SK-N-SH (cell line): ENCODE data around the gene TFG. TPM values are rescaled to one million over a fixed set of nuclear protein-coding genes. Genes with fewer than 3 reads are reported as not detected.
A peak's percentile ranks its signal among the peaks of the same experiment; 100 is the strongest.

Experiments used
- CTCF ChIA-PET: fragments of 300-600, 350-600 bp; formaldehyde crosslinking; extraction: SDS; loops from one replicate; lab custom pipeline; 2021; lab: Yijun Ruan, JAX
- POLR2A ChIA-PET: fragments of 350-600 bp; sonication (Branson Sonifier 250); formaldehyde crosslinking; extraction: SDS; loops from one replicate; lab custom pipeline; 2020; ENCODE audit warnings: antibody characterized with exemption, inconsistent platforms; lab: Yijun Ruan, JAX
- DNase-seq: peaks from one replicate; pipeline ENCODE4 v3.0.0; 2012
- H2AFZ ChIP-seq: fragments of 200-600 bp; sonication (generic); 2 replicates; pipeline ENCODE4 v1.8.1; 2016; ENCODE audit warnings: antibody characterized with exemption, mild to moderate bottlenecking, low read depth
- H3F3A ChIP-seq: fragments of 200-600 bp; sonication (generic); replicated peaks from 2 replicates; pipeline ENCODE3; 2016; ENCODE audit warnings: antibody characterized with exemption, mild to moderate bottlenecking; ENCODE audit not compliant: insufficient read depth
- H3K27ac ChIP-seq, 2 experiments: fragments of 200-500 bp in 1 of 2; fragments of 200-600 bp in 1 of 2; sonication (Bioruptor generic) in 1 of 2; sonication (generic), shearing (Covaris generic) in 1 of 2; 2 replicates each; pipeline versions ENCODE4 v1.5.1 to v1.6.1; 2014 to 2016; ENCODE audit warnings: low read depth in 2 of 2, inconsistent platforms in 1 of 2, low read length in 1 of 2, mild to moderate bottlenecking in 1 of 2, mixed read lengths in 1 of 2
- H3K27me3 ChIP-seq: fragments of 200-600 bp; sonication (generic), shearing (Covaris generic); 2 replicates; pipeline ENCODE4 v1.6.1; 2016; ENCODE audit warnings: mixed run types; ENCODE audit not compliant: insufficient read depth
- H3K36me3 ChIP-seq, 2 experiments: fragments of 200-500 bp in 1 of 2; fragments of 200-600 bp in 1 of 2; sonication (Bioruptor generic) in 1 of 2; sonication (generic) in 1 of 2; replicated peaks in 1 of 2; 2 replicates each; pipeline versions ENCODE3 to v1.5.1; 2014 to 2016; ENCODE audit warnings: low read length in 1 of 2, mild to moderate bottlenecking in 1 of 2; ENCODE audit not compliant: insufficient read depth in 2 of 2, control insufficient read depth in 1 of 2
- H3K4me1 ChIP-seq, 2 experiments: fragments of 200-500 bp in 1 of 2; fragments of 200-600 bp in 1 of 2; sonication (Bioruptor generic) in 1 of 2; sonication (generic), shearing (Covaris generic) in 1 of 2; 2 replicates each; pipeline versions ENCODE4 v1.5.1 to v1.6.1; 2014 to 2016; ENCODE audit warnings: low read depth in 1 of 2, low read length in 1 of 2, mixed run types in 1 of 2; ENCODE audit not compliant: insufficient read depth in 2 of 2, control insufficient read depth in 1 of 2
- H3K4me2 ChIP-seq: fragments of 200-600 bp; sonication (generic), shearing (Covaris generic); 2 replicates; pipeline ENCODE4 v1.6.1; 2017; ENCODE audit warnings: mixed run types
- H3K4me3 ChIP-seq, 2 experiments: fragments of 200-500 bp in 1 of 2; fragments of 200-600 bp in 1 of 2; sonication (Bioruptor generic) in 1 of 2; sonication (generic), shearing (Covaris generic) in 1 of 2; 2 replicates each; pipeline versions ENCODE4 v1.5.1 to v1.8.1; 2014 to 2016; ENCODE audit warnings: low read depth in 2 of 2, inconsistent platforms in 1 of 2, low read length in 1 of 2, mild to moderate bottlenecking in 1 of 2, mixed read lengths in 1 of 2, moderate library complexity in 1 of 2
- H3K79me2 ChIP-seq: fragments of 200-600 bp; sonication (generic); 2 replicates; pipeline ENCODE4 v1.8.1; 2017; ENCODE audit warnings: mild to moderate bottlenecking; ENCODE audit not compliant: insufficient read depth
- H3K9ac ChIP-seq: fragments of 200-600 bp; sonication (generic); 2 replicates; pipeline ENCODE4 v1.6.1; 2017; ENCODE audit warnings: mixed run types
- H3K9me2 ChIP-seq: fragments of 200-600 bp; sonication (generic); 2 replicates; pipeline ENCODE4 v1.6.1; 2017; ENCODE audit warnings: mixed run types
- H3K9me3 ChIP-seq: fragments of 200-600 bp; sonication (generic); 2 replicates; pipeline ENCODE4 v1.6.1; 2017; ENCODE audit warnings: mixed run types, mild to moderate bottlenecking, moderate library complexity
- H4K20me1 ChIP-seq: fragments of 200-600 bp; sonication (generic); 2 replicates; pipeline ENCODE4 v1.6.1; 2017; ENCODE audit warnings: mild to moderate bottlenecking, mixed run types; ENCODE audit not compliant: insufficient read depth
- CHD2 ChIP-seq: fragments of 150-350 bp; IDR thresholded peaks from 2 replicates; pipeline ENCODE4 v1.6.1; 2018; ENCODE audit warnings: low read length; ENCODE audit not compliant: partially characterized antibody
- EP300 ChIP-seq, 2 experiments: IDR thresholded peaks; 2 replicates each; pipeline versions ENCODE4 v1.4.0 to v1.6.1; 2012; ENCODE audit warnings: borderline replicate concordance in 1 of 2, low read depth in 1 of 2, low read length in 1 of 2
- FOSL2 ChIP-seq: IDR thresholded peaks from 2 replicates; pipeline ENCODE4 v1.4.0; 2012; ENCODE audit warnings: low read depth, mild to moderate bottlenecking, moderate library complexity, borderline replicate concordance
- FOXJ3 ChIP-seq: sonication (generic); formaldehyde crosslinking; IDR thresholded peaks from 2 replicates; pipeline ENCODE4 v1.5.1; 2020; ENCODE audit warnings: mild to moderate bottlenecking, missing genetic modification reagents
- FOXM1 ChIP-seq: IDR thresholded peaks from 2 replicates; pipeline ENCODE4 v1.4.0; 2012; ENCODE audit warnings: low read depth, mild to moderate bottlenecking
- GABPA ChIP-seq: IDR thresholded peaks from 2 replicates; pipeline ENCODE4 v1.4.0; 2012; ENCODE audit warnings: low read depth, mild to moderate bottlenecking
- GATA2 ChIP-seq: sonication (generic); formaldehyde crosslinking; IDR thresholded peaks from 2 replicates; pipeline ENCODE4 v1.5.0; 2020; ENCODE audit warnings: mild to moderate bottlenecking, missing genetic modification reagents
- JUND ChIP-seq: IDR thresholded peaks from 2 replicates; pipeline ENCODE4 v1.4.0; 2012
- MEF2A ChIP-seq: IDR thresholded peaks from 2 replicates; pipeline ENCODE4 v1.4.0; 2012; ENCODE audit warnings: low read depth, borderline replicate concordance
- NFIC ChIP-seq: IDR thresholded peaks from 2 replicates; pipeline ENCODE4 v1.4.0; 2012; ENCODE audit warnings: borderline replicate concordance
- NRF1 ChIP-seq: IDR thresholded peaks from 2 replicates; pipeline ENCODE4 v1.6.1; 2012; ENCODE audit warnings: low read depth, mild to moderate bottlenecking, low read length
- POLR2AphosphoS5 ChIP-seq: IDR thresholded peaks from 2 replicates; pipeline ENCODE4 v1.6.1; 2012; ENCODE audit warnings: low read depth, low read length
- RAD21 ChIP-seq: IDR thresholded peaks from 2 replicates; pipeline ENCODE4 v1.6.1; 2012; ENCODE audit warnings: mild to moderate bottlenecking, low read length
- RCOR1 ChIP-seq: fragments of 150-350 bp; IDR thresholded peaks from 2 replicates; pipeline ENCODE4 v1.6.1; 2017; ENCODE audit warnings: antibody characterized with exemption, low read length
- RFX5 ChIP-seq: IDR thresholded peaks from 2 replicates; pipeline ENCODE4 v1.6.1; 2012; ENCODE audit warnings: mild to moderate bottlenecking, improper control_type of control experiment, low read length
- RXRA ChIP-seq: IDR thresholded peaks from 2 replicates; pipeline ENCODE4 v1.4.0; 2012; ENCODE audit warnings: low read depth, mild to moderate bottlenecking, borderline replicate concordance
- TAF1 ChIP-seq: IDR thresholded peaks from 2 replicates; pipeline ENCODE4 v1.6.1; 2012; ENCODE audit warnings: low read depth, mild to moderate bottlenecking, low read length, moderate library complexity, borderline replicate concordance
- TEAD4 ChIP-seq: IDR thresholded peaks from 2 replicates; pipeline ENCODE4 v1.4.0; 2012; ENCODE audit warnings: mild to moderate bottlenecking, borderline replicate concordance; ENCODE audit not compliant: insufficient read depth
- YY1 ChIP-seq: IDR thresholded peaks from 2 replicates; pipeline ENCODE4 v1.4.0; 2012; ENCODE audit warnings: low read depth, mild to moderate bottlenecking
- WGBS: methylation state at CpG from one replicate; pipeline ENCODE4 v1.1.6; 2017; ENCODE audit warnings: low lambda C conversion rate; 5-methylcytosine and 5-hydroxymethylcytosine counted together
- polyA plus RNA-seq, 3 experiments: library from polyadenylated mRNA; depleted of rRNA; stranded (reverse); fragments of >200 nt; gene quantifications; 2 replicates each; pipeline ENCODE4 v1.2.3, GENCODE V29; 2012
- TF ChIP-seq, protein P1 (sequence below): fragments of 200-600 bp; sonication (generic); IDR thresholded peaks from 2 replicates; pipeline ENCODE4 v1.6.1; 2017; ENCODE audit warnings: antibody characterized with exemption, mild to moderate bottlenecking, moderate library complexity
- TF ChIP-seq, protein P2 (sequence below): fragments of 150-350 bp; IDR thresholded peaks from 2 replicates; pipeline ENCODE4 v1.6.1; 2016; ENCODE audit warnings: mild to moderate bottlenecking, low read depth, low read length
- TF ChIP-seq, protein P3 (sequence below): IDR thresholded peaks from 2 replicates; pipeline ENCODE4 v1.6.1; 2012; ENCODE audit warnings: mild to moderate bottlenecking, low read depth, low read length, moderate library complexity

Gene TFG
- polyA plus RNA-seq, 1 of the 3 experiments (the other 2 are of a cell fraction), result 83.1 TPM

DNA sequence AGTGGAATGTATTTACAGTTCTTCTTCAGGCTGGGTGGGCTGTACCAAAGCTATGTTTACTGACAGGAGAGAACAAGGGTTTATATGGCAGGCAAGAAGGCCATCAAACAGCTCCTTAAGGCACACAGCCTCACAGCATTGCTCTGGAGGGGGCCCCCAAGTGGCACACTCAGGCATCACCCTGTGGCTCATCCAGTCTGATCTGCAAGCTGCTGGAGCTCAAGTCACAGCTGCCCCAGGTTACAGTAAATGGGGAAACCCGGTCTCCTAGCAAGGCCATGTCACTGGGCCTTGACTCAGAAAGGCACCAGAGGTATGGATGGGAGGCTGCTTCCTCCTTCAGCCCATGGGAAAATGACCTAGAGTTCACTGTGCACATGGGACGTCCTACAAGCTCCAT lies 67.5 kb downstream of the TFG start:
- Histone ChIP-seq H4K20me1 (no peaks in the 10 kb centered on the region), H3K9ac (no peak overlapping the region), H3K27me3 (no peaks in the 10 kb centered on the region), H3K4me2 (no peak overlapping the region), H3K79me2 (no peaks in the 10 kb centered on the region), H3K4me3 (no peak overlapping the region), H3F3A (no peaks in the 10 kb centered on the region), H3K9me2 (no peaks in the 10 kb centered on the region), H3K4me1 (no peaks in the 10 kb centered on the region), H2AFZ (no peak overlapping the region), H3K36me3 (no peaks in the 10 kb centered on the region), H3K27ac (no peak overlapping the region), H3K9me3 (no peaks in the 10 kb centered on the region)
- CTCF ChIA-PET, result no interaction called here
- 47% methylated on average over 2 of the region's 2 CpGs for WGBS
- TF ChIP-seq CHD2, result no peak
- TF ChIP-seq TEAD4, result no peak
- TF ChIP-seq, protein P1, sequence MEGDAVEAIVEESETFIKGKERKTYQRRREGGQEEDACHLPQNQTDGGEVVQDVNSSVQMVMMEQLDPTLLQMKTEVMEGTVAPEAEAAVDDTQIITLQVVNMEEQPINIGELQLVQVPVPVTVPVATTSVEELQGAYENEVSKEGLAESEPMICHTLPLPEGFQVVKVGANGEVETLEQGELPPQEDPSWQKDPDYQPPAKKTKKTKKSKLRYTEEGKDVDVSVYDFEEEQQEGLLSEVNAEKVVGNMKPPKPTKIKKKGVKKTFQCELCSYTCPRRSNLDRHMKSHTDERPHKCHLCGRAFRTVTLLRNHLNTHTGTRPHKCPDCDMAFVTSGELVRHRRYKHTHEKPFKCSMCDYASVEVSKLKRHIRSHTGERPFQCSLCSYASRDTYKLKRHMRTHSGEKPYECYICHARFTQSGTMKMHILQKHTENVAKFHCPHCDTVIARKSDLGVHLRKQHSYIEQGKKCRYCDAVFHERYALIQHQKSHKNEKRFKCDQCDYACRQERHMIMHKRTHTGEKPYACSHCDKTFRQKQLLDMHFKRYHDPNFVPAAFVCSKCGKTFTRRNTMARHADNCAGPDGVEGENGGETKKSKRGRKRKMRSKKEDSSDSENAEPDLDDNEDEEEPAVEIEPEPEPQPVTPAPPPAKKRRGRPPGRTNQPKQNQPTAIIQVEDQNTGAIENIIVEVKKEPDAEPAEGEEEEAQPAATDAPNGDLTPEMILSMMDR, result peak; percentile 14; the same call in 1 of the 2 replicates
- TF ChIP-seq FOSL2, result no peak
- TF ChIP-seq RAD21, result no peak
- no peak for TF ChIP-seq GABPA
- no peak for TF ChIP-seq TAF1
- POLR2A ChIA-PET, result no interaction called here
- no peak for DNase-seq

DNA sequence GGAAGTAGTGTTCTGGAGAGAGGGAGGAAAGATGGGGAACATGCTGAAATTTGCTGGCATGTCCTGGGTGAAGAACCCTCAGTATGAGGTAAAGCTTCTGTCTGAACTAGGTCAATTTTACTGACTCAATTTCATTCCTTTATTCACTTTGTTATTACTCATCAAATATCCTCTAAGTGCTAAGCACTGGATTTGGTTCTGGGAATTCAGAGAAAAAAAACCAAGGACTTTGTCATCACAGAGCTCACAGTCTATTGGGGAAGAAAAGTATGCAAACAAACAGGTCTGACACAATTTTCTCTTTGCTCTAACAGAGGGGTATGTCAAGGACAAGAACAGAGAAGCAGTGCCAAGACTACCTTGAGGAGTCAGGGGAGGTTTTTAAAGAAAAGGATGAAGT lies 68.0 kb downstream of the TFG start:
- Histone ChIP-seq H2AFZ (no peak overlapping the region), H3F3A (no peaks in the 10 kb centered on the region), H3K9ac (no peak overlapping the region), H3K27me3 (no peaks in the 10 kb centered on the region), H3K4me3 (no peak overlapping the region), H3K36me3 (no peaks in the 10 kb centered on the region), H4K20me1 (no peaks in the 10 kb centered on the region), H3K79me2 (no peaks in the 10 kb centered on the region), H3K4me2 (no peak overlapping the region), H3K4me1 (no peaks in the 10 kb centered on the region), H3K9me2 (no peaks in the 10 kb centered on the region), H3K27ac (no peak overlapping the region), H3K9me3 (no peaks in the 10 kb centered on the region)
- CTCF ChIA-PET, result no interaction called here
- POLR2A ChIA-PET, result no interaction called here
- DNase-seq, result no peak
- TF ChIP-seq YY1 (no peak), JUND (no peak), FOXJ3 (CRISPR knock-in tag) (no peak), GATA2 (CRISPR knock-in tag) (no peak), GABPA (no peak), RCOR1 (no peak), RAD21 (no peak), EP300 (IDR thresholded peaks at IDR 0.05; ENCODE audit: borderline replicate concordance in 1 of 2, low read depth in 1 of 2, low read length in 1 of 2) (no peak), NFIC (no peak), NRF1 (no peak), RFX5 (no peak), RXRA (no peak), FOXM1 (no peak), POLR2AphosphoS5 (no peak), MEF2A (no peak)
- TF ChIP-seq, protein P2, sequence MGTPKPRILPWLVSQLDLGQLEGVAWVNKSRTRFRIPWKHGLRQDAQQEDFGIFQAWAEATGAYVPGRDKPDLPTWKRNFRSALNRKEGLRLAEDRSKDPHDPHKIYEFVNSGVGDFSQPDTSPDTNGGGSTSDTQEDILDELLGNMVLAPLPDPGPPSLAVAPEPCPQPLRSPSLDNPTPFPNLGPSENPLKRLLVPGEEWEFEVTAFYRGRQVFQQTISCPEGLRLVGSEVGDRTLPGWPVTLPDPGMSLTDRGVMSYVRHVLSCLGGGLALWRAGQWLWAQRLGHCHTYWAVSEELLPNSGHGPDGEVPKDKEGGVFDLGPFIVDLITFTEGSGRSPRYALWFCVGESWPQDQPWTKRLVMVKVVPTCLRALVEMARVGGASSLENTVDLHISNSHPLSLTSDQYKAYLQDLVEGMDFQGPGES, result no peak
- TF ChIP-seq, protein P3, sequence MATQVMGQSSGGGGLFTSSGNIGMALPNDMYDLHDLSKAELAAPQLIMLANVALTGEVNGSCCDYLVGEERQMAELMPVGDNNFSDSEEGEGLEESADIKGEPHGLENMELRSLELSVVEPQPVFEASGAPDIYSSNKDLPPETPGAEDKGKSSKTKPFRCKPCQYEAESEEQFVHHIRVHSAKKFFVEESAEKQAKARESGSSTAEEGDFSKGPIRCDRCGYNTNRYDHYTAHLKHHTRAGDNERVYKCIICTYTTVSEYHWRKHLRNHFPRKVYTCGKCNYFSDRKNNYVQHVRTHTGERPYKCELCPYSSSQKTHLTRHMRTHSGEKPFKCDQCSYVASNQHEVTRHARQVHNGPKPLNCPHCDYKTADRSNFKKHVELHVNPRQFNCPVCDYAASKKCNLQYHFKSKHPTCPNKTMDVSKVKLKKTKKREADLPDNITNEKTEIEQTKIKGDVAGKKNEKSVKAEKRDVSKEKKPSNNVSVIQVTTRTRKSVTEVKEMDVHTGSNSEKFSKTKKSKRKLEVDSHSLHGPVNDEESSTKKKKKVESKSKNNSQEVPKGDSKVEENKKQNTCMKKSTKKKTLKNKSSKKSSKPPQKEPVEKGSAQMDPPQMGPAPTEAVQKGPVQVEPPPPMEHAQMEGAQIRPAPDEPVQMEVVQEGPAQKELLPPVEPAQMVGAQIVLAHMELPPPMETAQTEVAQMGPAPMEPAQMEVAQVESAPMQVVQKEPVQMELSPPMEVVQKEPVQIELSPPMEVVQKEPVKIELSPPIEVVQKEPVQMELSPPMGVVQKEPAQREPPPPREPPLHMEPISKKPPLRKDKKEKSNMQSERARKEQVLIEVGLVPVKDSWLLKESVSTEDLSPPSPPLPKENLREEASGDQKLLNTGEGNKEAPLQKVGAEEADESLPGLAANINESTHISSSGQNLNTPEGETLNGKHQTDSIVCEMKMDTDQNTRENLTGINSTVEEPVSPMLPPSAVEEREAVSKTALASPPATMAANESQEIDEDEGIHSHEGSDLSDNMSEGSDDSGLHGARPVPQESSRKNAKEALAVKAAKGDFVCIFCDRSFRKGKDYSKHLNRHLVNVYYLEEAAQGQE, result no peak
